HEK293 (cell line): ENCODE results near the gene ZNF841.

Experiments
- BCL11B ChIP-seq: fragments of 450-650 bp; formaldehyde crosslinking; IDR thresholded peaks from 2 replicates; pipeline ENCODE4 v1.5.1; 2016; ENCODE audit warnings: low read depth, missing biosample characterization, missing genetic modification characterization
- EGR2 ChIP-seq: fragments of 450-650 bp; formaldehyde crosslinking; IDR thresholded peaks from 2 replicates; pipeline ENCODE4 v1.5.1; 2016; ENCODE audit warnings: low read depth, missing biosample characterization, missing genetic modification characterization
- KLF1 ChIP-seq: fragments of 450-650 bp; formaldehyde crosslinking; IDR thresholded peaks from 2 replicates; pipeline ENCODE4 v1.5.1; 2016; ENCODE audit warnings: missing biosample characterization, missing genetic modification characterization
- SALL2 ChIP-seq: fragments of 450-650 bp; formaldehyde crosslinking; IDR thresholded peaks from 2 replicates; pipeline ENCODE4 v1.5.0; 2017; ENCODE audit warnings: missing biosample characterization, mild to moderate bottlenecking, missing genetic modification characterization, borderline replicate concordance
- SETDB1 ChIP-seq: IDR thresholded peaks from one replicate; pipeline ENCODE4 v1.6.1; 2017; ENCODE audit warnings: mild to moderate bottlenecking, low read length, moderate library complexity, mixed read lengths; ENCODE audit not compliant: insufficient read length
- ZFP3 ChIP-seq: fragments of 450-650 bp; formaldehyde crosslinking; IDR thresholded peaks from 2 replicates; pipeline ENCODE4 v1.5.1; 2016; ENCODE audit warnings: low read depth, missing biosample characterization, missing genetic modification characterization
- ZNF121 ChIP-seq: fragments of 450-650 bp; formaldehyde crosslinking; IDR thresholded peaks from 2 replicates; pipeline ENCODE4 v1.5.1; 2016; ENCODE audit warnings: missing biosample characterization, missing genetic modification characterization
- ZNF146 ChIP-seq: fragments of 450-650 bp; formaldehyde crosslinking; IDR thresholded peaks from 2 replicates; pipeline ENCODE4 v1.5.1; 2016; ENCODE audit warnings: missing biosample characterization, missing genetic modification characterization
- ZNF155 ChIP-seq: fragments of 450-650 bp; formaldehyde crosslinking; IDR thresholded peaks from 2 replicates; pipeline ENCODE4 v1.5.1; 2016; ENCODE audit warnings: missing biosample characterization, missing genetic modification characterization
- ZNF157 ChIP-seq: fragments of 450-650 bp; formaldehyde crosslinking; IDR thresholded peaks from 2 replicates; pipeline ENCODE4 v1.5.1; 2016; ENCODE audit warnings: missing biosample characterization, missing genetic modification characterization
- ZNF174 ChIP-seq: fragments of 450-650 bp; formaldehyde crosslinking; IDR thresholded peaks from 2 replicates; pipeline ENCODE4 v1.5.0; 2017; ENCODE audit warnings: missing biosample characterization, mild to moderate bottlenecking, missing genetic modification characterization
- ZNF223 ChIP-seq: fragments of 450-650 bp; formaldehyde crosslinking; IDR thresholded peaks from 2 replicates; pipeline ENCODE4 v1.5.1; 2016; ENCODE audit warnings: missing biosample characterization, missing genetic modification characterization
- ZNF23 ChIP-seq: fragments of 450-650 bp; formaldehyde crosslinking; IDR thresholded peaks from 2 replicates; pipeline ENCODE4 v1.5.1; 2016; ENCODE audit warnings: missing biosample characterization, missing genetic modification characterization, borderline replicate concordance
- ZNF24 ChIP-seq: fragments of 450-650 bp; formaldehyde crosslinking; IDR thresholded peaks from 2 replicates; pipeline ENCODE4 v1.5.1; 2016; ENCODE audit warnings: missing biosample characterization, missing genetic modification characterization
- ZNF266 ChIP-seq: fragments of 450-650 bp; formaldehyde crosslinking; IDR thresholded peaks from 2 replicates; pipeline ENCODE4 v1.5.1; 2016; ENCODE audit warnings: missing biosample characterization, missing genetic modification characterization, low read depth
- ZNF311 ChIP-seq: fragments of 450-650 bp; formaldehyde crosslinking; IDR thresholded peaks from 2 replicates; pipeline ENCODE4 v1.5.1; 2017; ENCODE audit warnings: missing biosample characterization, missing genetic modification characterization, borderline replicate concordance
- ZNF416 ChIP-seq: fragments of 450-650 bp; formaldehyde crosslinking; IDR thresholded peaks from 2 replicates; pipeline ENCODE4 v1.5.1; 2016; ENCODE audit warnings: missing biosample characterization, missing genetic modification characterization
- ZNF473 ChIP-seq: fragments of 450-650 bp; formaldehyde crosslinking; IDR thresholded peaks from 2 replicates; pipeline ENCODE4 v1.5.1; 2017; ENCODE audit warnings: missing biosample characterization, missing genetic modification characterization
- ZNF510 ChIP-seq: fragments of 450-650 bp; formaldehyde crosslinking; IDR thresholded peaks from 2 replicates; pipeline ENCODE4 v1.5.1; 2018; ENCODE audit warnings: mild to moderate bottlenecking, missing genetic modification characterization, missing biosample characterization; ENCODE audit not compliant: insufficient replicate concordance
- ZNF548 ChIP-seq: fragments of 450-650 bp; formaldehyde crosslinking; IDR thresholded peaks from 2 replicates; pipeline ENCODE4 v1.5.1; 2016; ENCODE audit warnings: missing biosample characterization, missing genetic modification characterization
- ZNF555 ChIP-seq: fragments of 450-650 bp; formaldehyde crosslinking; conservative IDR thresholded peaks from 2 replicates; pipeline ENCODE4 v1.5.1; 2017; ENCODE audit warnings: missing biosample characterization, mild to moderate bottlenecking, missing genetic modification characterization, inconsistent platforms
- ZNF560 ChIP-seq: fragments of 450-650 bp; formaldehyde crosslinking; IDR thresholded peaks from 2 replicates; pipeline ENCODE4 v1.5.1; 2017; ENCODE audit warnings: missing biosample characterization, missing genetic modification characterization, borderline replicate concordance
- ZNF629 ChIP-seq: fragments of 450-650 bp; formaldehyde crosslinking; IDR thresholded peaks from 2 replicates; pipeline ENCODE4 v1.5.1; 2017; ENCODE audit warnings: missing biosample characterization, missing genetic modification characterization
- ZNF670 ChIP-seq: fragments of 450-650 bp; formaldehyde crosslinking; IDR thresholded peaks from 2 replicates; pipeline ENCODE4 v1.5.1; 2016; ENCODE audit warnings: missing biosample characterization, missing genetic modification characterization, low read depth
- ZNF747 ChIP-seq: fragments of 450-650 bp; formaldehyde crosslinking; IDR thresholded peaks from 2 replicates; pipeline ENCODE4 v1.5.1; 2016; ENCODE audit warnings: missing biosample characterization, missing genetic modification characterization
- ZNF792 ChIP-seq: fragments of 450-650 bp; formaldehyde crosslinking; IDR thresholded peaks from 2 replicates; pipeline ENCODE4 v1.5.1; 2016; ENCODE audit warnings: missing biosample characterization, missing genetic modification characterization
- TF ChIP-seq, protein P1 (sequence below): fragments of 450-650 bp; formaldehyde crosslinking; IDR thresholded peaks from 2 replicates; pipeline ENCODE4 v1.5.1; 2016; ENCODE audit warnings: missing biosample characterization, missing genetic modification characterization
- TF ChIP-seq, protein P2 (sequence below): fragments of 450-650 bp; formaldehyde crosslinking; IDR thresholded peaks from 2 replicates; pipeline ENCODE4 v1.5.1; 2016; ENCODE audit warnings: missing biosample characterization, missing genetic modification characterization
- TF ChIP-seq, protein P3 (sequence below): fragments of 450-650 bp; formaldehyde crosslinking; IDR thresholded peaks from 2 replicates; pipeline ENCODE4 v1.5.1; 2017; ENCODE audit warnings: missing biosample characterization, missing genetic modification characterization
- TF ChIP-seq, protein P4 (sequence below): fragments of 450-650 bp; formaldehyde crosslinking; IDR thresholded peaks from 2 replicates; pipeline ENCODE4 v1.5.1; 2016; ENCODE audit warnings: missing biosample characterization, missing genetic modification characterization
- TF ChIP-seq, protein P5 (sequence below): fragments of 450-650 bp; formaldehyde crosslinking; IDR thresholded peaks from 2 replicates; pipeline ENCODE4 v1.5.1; 2017; ENCODE audit warnings: missing biosample characterization, missing genetic modification characterization

The ZNF841 gene

DNA sequence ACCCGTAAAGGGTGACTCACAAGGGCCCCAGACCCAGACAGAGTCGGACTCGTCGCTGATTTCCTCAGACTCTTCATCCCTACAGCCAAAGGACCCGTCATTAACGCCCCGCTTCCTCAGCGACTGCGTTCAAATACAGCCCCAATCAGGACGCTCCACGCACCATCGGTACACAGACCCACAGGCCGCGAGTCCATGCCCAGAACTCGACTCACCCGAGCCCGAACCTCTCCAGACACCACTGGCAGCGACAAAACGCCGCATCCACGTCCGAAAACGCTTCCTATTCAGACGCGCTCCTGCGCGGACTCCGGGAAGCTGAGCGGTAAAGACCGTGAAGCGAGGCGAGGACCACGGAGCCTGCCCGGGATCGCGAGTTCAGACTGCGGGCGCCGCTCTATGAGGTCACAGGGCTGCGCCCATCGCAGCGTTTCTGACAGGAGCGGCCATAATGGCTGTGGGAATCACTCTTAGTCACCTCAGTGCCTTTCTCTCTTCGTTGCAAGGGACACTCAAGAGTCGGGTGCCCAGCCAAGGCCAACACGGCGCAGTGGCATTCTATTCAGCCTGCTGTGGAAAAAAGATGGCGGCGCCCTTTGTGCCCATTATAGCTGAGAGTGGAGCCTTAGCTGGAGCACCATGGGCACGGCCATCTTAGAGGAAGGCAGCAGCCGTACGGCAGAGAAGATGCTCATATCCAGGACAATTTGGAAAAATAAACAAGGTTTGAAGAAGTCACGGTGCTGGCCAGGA lies 67.4 kb downstream of the ZNF841 start, which contains the start of gene ZNF614 (continued):
- TF ChIP-seq ZNF670 (no peak), ZNF23 (tag by site-specific recombination) (no peak), ZNF121 (tag by site-specific recombination) (no peak), BCL11B (tag by site-specific recombination) (no peak), ZNF792 (tag by site-specific recombination) (no peak), ZNF266 (tag by site-specific recombination) (no peak), ZNF548 (no peak), ZFP3 (tag by site-specific recombination) (no peak), SALL2 (tag by site-specific recombination) (no peak), ZNF223 (no peak), ZNF560 (tag by site-specific recombination) (no peak), ZNF555 (tag by site-specific recombination) (no peak), ZNF174 (tag by site-specific recombination) (no peak), ZNF146 (tag by site-specific recombination) (no peak), KLF1 (tag by site-specific recombination) (0 out of 2 replicates have a peak, but pooled peaks have one; percentile 8), ZNF157 (tag by site-specific recombination) (no peak), ZNF629 (tag by site-specific recombination) (peak; percentile 75), ZNF510 (tag by site-specific recombination) (no peak), ZNF155 (no peak), ZNF747 (tag by site-specific recombination) (no peak), ZNF473 (tag by site-specific recombination) (no peak), ZNF24 (tag by site-specific recombination) (0 out of 2 replicates have a peak, but pooled peaks have one; percentile 14), EGR2 (no peak), SETDB1 (no peak), ZNF416 (no peak), ZNF311 (tag by site-specific recombination) (no peak)
- TF ChIP-seq, protein P1, sequence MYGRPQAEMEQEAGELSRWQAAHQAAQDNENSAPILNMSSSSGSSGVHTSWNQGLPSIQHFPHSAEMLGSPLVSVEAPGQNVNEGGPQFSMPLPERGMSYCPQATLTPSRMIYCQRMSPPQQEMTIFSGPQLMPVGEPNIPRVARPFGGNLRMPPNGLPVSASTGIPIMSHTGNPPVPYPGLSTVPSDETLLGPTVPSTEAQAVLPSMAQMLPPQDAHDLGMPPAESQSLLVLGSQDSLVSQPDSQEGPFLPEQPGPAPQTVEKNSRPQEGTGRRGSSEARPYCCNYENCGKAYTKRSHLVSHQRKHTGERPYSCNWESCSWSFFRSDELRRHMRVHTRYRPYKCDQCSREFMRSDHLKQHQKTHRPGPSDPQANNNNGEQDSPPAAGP = no peak
- TF ChIP-seq, protein P2, sequence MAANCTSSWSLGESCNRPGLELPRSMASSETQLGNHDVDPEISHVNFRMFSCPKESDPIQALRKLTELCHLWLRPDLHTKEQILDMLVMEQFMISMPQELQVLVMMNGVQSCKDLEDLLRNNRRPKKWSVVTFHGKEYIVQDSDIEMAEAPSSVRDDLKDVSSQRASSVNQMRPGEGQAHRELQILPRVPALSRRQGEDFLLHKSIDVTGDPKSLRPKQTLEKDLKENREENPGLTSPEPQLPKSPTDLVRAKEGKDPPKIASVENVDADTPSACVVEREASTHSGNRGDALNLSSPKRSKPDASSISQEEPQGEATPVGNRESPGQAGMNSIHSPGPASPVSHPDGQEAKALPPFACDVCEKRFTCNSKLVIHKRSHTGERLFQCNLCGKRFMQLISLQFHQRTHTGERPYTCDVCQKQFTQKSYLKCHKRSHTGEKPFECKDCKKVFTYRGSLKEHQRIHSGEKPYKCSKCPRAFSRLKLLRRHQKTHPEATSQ = no peak
- TF ChIP-seq, protein P3, sequence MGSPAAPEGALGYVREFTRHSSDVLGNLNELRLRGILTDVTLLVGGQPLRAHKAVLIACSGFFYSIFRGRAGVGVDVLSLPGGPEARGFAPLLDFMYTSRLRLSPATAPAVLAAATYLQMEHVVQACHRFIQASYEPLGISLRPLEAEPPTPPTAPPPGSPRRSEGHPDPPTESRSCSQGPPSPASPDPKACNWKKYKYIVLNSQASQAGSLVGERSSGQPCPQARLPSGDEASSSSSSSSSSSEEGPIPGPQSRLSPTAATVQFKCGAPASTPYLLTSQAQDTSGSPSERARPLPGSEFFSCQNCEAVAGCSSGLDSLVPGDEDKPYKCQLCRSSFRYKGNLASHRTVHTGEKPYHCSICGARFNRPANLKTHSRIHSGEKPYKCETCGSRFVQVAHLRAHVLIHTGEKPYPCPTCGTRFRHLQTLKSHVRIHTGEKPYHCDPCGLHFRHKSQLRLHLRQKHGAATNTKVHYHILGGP (tag by site-specific recombination) = no peak
- TF ChIP-seq, protein P4, sequence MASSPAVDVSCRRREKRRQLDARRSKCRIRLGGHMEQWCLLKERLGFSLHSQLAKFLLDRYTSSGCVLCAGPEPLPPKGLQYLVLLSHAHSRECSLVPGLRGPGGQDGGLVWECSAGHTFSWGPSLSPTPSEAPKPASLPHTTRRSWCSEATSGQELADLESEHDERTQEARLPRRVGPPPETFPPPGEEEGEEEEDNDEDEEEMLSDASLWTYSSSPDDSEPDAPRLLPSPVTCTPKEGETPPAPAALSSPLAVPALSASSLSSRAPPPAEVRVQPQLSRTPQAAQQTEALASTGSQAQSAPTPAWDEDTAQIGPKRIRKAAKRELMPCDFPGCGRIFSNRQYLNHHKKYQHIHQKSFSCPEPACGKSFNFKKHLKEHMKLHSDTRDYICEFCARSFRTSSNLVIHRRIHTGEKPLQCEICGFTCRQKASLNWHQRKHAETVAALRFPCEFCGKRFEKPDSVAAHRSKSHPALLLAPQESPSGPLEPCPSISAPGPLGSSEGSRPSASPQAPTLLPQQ (tag by site-specific recombination) = 0 out of 2 replicates have a peak, but pooled peaks have one; percentile 43
- TF ChIP-seq, protein P5, sequence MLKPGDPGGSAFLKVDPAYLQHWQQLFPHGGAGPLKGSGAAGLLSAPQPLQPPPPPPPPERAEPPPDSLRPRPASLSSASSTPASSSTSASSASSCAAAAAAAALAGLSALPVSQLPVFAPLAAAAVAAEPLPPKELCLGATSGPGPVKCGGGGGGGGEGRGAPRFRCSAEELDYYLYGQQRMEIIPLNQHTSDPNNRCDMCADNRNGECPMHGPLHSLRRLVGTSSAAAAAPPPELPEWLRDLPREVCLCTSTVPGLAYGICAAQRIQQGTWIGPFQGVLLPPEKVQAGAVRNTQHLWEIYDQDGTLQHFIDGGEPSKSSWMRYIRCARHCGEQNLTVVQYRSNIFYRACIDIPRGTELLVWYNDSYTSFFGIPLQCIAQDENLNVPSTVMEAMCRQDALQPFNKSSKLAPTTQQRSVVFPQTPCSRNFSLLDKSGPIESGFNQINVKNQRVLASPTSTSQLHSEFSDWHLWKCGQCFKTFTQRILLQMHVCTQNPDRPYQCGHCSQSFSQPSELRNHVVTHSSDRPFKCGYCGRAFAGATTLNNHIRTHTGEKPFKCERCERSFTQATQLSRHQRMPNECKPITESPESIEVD = no peak
